HG02943 (cell line): ENCODE data around the gene DENND1A.
"Not testable (repeated sequence)": the region's sequence is repeated elsewhere in the genome, so short reads cannot be mapped to it uniquely, and the experiment has no call there.

ENCODE experiments used
- ATAC-seq: cut with Tn5 transposase; IDR thresholded peaks from one replicate; pipeline ENCODE4 v1.9.1; 2021; ENCODE audit warnings: mild to moderate bottlenecking, low read depth, moderate library complexity; ENCODE audit not compliant: unreplicated experiment

DENND1A gene

GRCh38 chr9:123408313-123409262 lies 521.3 kb downstream of the DENND1A start:
- no peak for ATAC-seq

- no peak for ATAC-seq
These were observed 522.6 kb downstream of the DENND1A start for GRCh38 chr9:123407217-123407851.

GRCh38 chr9:123406691-123407216 lies 523.2 kb downstream of the DENND1A start:
- no peak for ATAC-seq

GRCh38 chr9:123406016-123406415 lies 523.9 kb downstream of the DENND1A start:
- no peak for ATAC-seq

- no peak for ATAC-seq
These were observed 526.9 kb downstream of the DENND1A start for GRCh38 chr9:123402981-123403509.

GRCh38 chr9:123401879-123402513 lies 527.9 kb downstream of the DENND1A start:
- no peak for ATAC-seq

- no peak for ATAC-seq
These were observed 528.9 kb downstream of the DENND1A start for GRCh38 chr9:123400926-123401503.

- no peak for ATAC-seq
These were observed 530.0 kb downstream of the DENND1A start for GRCh38 chr9:123399803-123400378.

GRCh38 chr9:123398938-123399337 lies 531.0 kb downstream of the DENND1A start:
- not testable (repeated sequence) for ATAC-seq

- no peak for ATAC-seq
These were observed 532.0 kb downstream of the DENND1A start for GRCh38 chr9:123397975-123398374.

- no peak for ATAC-seq
These were observed 534.0 kb downstream of the DENND1A start for GRCh38 chr9:123395689-123396511.

- ATAC-seq = no peak
These were observed 534.6 kb downstream of the DENND1A start for GRCh38 chr9:123395276-123395688.

- ATAC-seq = no peak
These were observed 535.4 kb downstream of the DENND1A start for GRCh38 chr9:123394291-123395235.

- ATAC-seq = no peak
These were observed 537.1 kb downstream of the DENND1A start for GRCh38 chr9:123392802-123393201.

GRCh38 chr9:123391946-123392345 lies 538.0 kb downstream of the DENND1A start:
- no peak for ATAC-seq

- no peak for ATAC-seq
These were observed 538.7 kb downstream of the DENND1A start for GRCh38 chr9:123391233-123391632.

GRCh38 chr9:123390337-123391135 lies 539.4 kb downstream of the DENND1A start:
- no peak for ATAC-seq
